GM10248 (cell line): ENCODE results near the gene ANKRD27.

ENCODE experiments used
- CTCF ChIA-PET: fragments of 300-600 bp; sonication (Branson Sonifier 250); formaldehyde crosslinking; extraction: SDS; loops from one replicate; lab custom pipeline; 2021; ENCODE audit warnings: antibody characterized with exemption; lab: Yijun Ruan, JAX
- POLR2A ChIA-PET: fragments of 350-650 bp; sonication (Branson Sonifier 250); formaldehyde crosslinking; extraction: SDS; loops from one replicate; lab custom pipeline; 2020; ENCODE audit warnings: antibody characterized with exemption; lab: Yijun Ruan, JAX
- DNase-seq: peaks from one replicate; pipeline ENCODE4 v3.0.0; 2012; ENCODE audit errors: extremely low spot score
- TF ChIP-seq, protein P1 (sequence below): IDR thresholded peaks from 2 replicates; pipeline ENCODE4 v1.5.1; 2012; ENCODE audit warnings: mild to moderate bottlenecking, low read depth; ENCODE audit errors: extremely low read depth, missing control alignments, control extremely low read depth

The ANKRD27 gene

DNA sequence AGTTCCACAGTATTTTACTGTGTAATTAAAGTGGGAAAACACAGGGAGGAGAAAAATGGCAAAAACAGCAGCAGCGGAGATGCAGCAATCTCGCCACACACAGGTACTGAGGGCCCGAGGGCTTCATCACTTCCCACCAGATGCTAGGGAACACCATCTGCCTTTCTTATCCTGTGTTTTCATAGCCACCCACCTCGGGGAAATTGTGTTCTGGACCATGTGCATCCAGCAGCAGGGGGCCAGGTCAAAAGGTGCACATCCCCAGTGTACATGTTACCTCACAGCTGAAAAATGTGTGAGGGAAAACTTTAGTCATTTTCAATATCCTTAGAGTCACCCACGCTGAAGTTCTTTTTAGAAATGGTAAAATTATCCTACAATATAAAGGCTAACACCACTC is 63.8 kb downstream of the ANKRD27 start:
- DNase-seq, result no peak
- TF ChIP-seq, protein P1, sequence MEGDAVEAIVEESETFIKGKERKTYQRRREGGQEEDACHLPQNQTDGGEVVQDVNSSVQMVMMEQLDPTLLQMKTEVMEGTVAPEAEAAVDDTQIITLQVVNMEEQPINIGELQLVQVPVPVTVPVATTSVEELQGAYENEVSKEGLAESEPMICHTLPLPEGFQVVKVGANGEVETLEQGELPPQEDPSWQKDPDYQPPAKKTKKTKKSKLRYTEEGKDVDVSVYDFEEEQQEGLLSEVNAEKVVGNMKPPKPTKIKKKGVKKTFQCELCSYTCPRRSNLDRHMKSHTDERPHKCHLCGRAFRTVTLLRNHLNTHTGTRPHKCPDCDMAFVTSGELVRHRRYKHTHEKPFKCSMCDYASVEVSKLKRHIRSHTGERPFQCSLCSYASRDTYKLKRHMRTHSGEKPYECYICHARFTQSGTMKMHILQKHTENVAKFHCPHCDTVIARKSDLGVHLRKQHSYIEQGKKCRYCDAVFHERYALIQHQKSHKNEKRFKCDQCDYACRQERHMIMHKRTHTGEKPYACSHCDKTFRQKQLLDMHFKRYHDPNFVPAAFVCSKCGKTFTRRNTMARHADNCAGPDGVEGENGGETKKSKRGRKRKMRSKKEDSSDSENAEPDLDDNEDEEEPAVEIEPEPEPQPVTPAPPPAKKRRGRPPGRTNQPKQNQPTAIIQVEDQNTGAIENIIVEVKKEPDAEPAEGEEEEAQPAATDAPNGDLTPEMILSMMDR, result no peak
- CTCF ChIA-PET, result no interaction called here
- POLR2A ChIA-PET, result no interaction called here

DNA sequence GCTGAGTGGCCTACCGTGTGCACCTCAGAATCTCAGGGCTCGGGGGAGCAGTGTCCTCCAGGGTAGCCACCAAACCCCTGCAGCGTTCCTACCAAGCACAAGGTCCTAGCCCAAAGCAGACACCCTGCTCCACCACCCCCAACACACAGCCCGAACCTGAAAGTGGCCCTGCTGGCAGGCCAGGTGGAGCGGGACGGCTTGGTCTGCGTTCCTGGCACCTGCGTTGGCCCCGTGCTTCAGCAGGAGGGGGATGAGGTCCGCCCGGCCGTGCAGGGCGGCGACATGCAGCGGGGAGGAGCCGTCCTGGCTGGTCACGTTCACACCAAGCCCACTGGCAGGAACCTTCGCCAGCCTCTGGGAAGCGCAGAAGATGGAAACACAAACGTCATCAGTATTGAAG is 67.5 kb downstream of the ANKRD27 start:
- DNase-seq, result no peak
- TF ChIP-seq, protein P1, result no peak
- ChIA-PET CTCF (no interaction called here), POLR2A (no interaction called here)

DNA sequence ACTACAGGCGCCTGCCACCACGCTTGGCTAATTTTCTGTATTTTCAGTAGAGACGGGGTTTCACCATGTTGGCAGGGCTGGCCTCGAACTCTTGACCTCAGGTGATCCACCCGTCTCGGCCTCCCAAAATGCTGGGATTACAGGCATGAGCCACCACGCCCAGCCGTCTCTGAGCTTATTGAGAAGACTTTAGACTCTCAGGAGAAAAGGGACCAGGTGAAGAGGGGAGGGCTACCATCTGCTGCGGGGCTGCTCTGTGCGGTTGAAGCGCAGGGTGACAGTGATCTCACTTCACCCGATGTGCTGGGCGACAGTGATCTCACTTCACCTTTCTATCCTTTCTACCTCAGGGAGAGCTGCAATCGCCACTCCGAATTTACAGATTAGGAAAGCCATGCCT is 68.7 kb downstream of the ANKRD27 start:
- ChIA-PET POLR2A (no interaction called here), CTCF (no interaction called here)
- no peak for DNase-seq
- TF ChIP-seq, protein P1, result no peak

DNA sequence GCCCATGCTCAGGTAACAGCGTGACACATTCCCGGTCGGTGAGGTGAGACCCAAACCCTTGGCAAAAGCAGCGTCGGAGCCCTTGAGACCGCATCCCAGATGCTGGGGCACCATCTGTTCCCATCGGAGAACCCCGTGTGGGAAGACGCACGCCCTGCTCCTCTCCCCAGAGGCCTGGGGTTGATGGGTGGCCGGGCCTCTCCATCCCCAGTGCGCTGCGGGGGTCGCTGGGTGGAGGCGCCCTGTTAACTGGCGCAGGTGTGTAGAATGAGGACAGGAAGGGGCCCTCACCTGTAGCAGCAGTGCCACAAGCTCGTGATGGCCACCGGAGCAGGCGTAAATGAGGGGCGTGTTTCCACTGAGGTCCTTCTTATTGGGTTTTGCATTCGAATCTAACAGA is 69.4 kb downstream of the ANKRD27 start:
- CTCF ChIA-PET, result no interaction called here
- POLR2A ChIA-PET, result no interaction called here
- TF ChIP-seq, protein P1, result no peak
- DNase-seq, result no peak

DNA sequence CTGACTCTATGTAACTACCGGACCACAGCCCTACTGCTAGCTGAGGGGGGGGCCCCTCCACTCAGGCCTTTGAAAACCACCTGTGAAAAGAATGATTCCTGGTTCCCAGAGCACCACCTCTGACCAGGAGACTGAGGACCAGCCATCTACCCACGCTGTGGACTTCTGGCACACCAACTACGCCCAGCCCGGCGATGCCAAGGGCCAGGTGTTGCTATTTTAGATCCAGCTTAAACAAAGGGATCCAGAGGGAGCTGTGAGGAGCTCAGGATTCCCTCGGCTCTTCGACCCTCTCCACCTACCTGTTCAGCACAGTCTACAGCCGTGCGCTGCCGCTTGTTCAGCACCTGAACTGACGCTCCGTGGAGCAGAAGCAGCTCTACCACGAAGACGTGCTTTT is 71.0 kb downstream of the ANKRD27 start:
- no peak for DNase-seq
- TF ChIP-seq, protein P1, result no peak
- ChIA-PET POLR2A (no interaction called here), CTCF (interaction anchor here (1.0 kb wide), 1 partner anchor 26 kb away, joined by 3 read pairs; no protein-coding TSS in a partner anchor)

DNA sequence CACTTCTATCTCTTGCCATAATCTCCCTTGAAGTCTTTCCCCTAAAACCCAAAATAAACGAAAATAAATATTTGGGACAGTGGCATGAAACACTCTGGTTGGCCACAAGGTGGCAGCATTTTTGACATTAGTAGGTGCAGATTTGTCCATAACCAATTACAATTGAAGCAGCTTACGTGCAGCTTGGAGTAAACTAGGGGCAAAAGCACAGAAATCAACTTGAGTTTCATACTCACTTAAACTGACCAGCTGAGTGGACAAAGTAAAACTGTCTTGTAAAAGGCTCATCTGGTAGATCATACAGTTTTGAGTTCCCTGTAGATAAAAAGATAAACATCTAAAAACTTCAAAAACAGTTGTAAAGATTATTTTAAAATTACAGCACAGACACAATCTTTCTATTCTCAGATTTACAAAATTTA is 75.2 kb downstream of the ANKRD27 start:
- TF ChIP-seq, protein P1, result peak; percentile 56
- DNase-seq, result peak; percentile 67
- POLR2A ChIA-PET, result no interaction called here
- CTCF ChIA-PET, result interaction anchor here (0.7 to 2.7 kb wide), 13 partner anchors 13 to 262 kb away, joined by 3 to 19 read pairs (median 4); partner anchors contain the start of gene PDCD5
